Fibroblast of mammary gland (primary cell): ENCODE results near the gene LRRC28.
A peak's percentile ranks its signal among the peaks of the same experiment; 100 is the strongest.

ENCODE experiments used
- DNase-seq: peaks from one replicate; pipeline ENCODE4 v3.0.0-alpha.2; 2010; ENCODE audit warnings: low read depth
- H3K4me3 ChIP-seq: 2 replicates; pipeline ENCODE4 v1.5.1; 2011; ENCODE audit warnings: low read depth, mild to moderate bottlenecking, low read length, moderate library complexity; ENCODE audit not compliant: control insufficient read depth
- CTCF ChIP-seq: conservative IDR thresholded peaks from 2 replicates; pipeline ENCODE4 v1.5.1; 2011; ENCODE audit warnings: low read depth, low read length, inconsistent platforms; ENCODE audit not compliant: control insufficient read depth, insufficient read depth

LRRC28 gene

GRCh38 chr15:99403597-99403996, 152.3 kb downstream of the LRRC28 start:
- peak; percentile 18 for DNase-seq
- H3K4me3 ChIP-seq, result no peak overlapping the region
- no peak for TF ChIP-seq CTCF

GRCh38 chr15:99404454-99404853, 153.2 kb downstream of the LRRC28 start:
- no peak for DNase-seq
- TF ChIP-seq CTCF, result no peak
- no peak overlapping the region for H3K4me3 ChIP-seq

- TF ChIP-seq CTCF, result no peak
- H3K4me3 ChIP-seq, result no peak overlapping the region
- DNase-seq, result no peak
These were observed 154.8 kb downstream of the LRRC28 start for GRCh38 chr15:99406120-99406519.

- no peak overlapping the region for H3K4me3 ChIP-seq
- no peak for DNase-seq
- TF ChIP-seq CTCF, result no peak
These were observed 155.6 kb downstream of the LRRC28 start for GRCh38 chr15:99406716-99407487.

GRCh38 chr15:99407716-99408115, 156.4 kb downstream of the LRRC28 start:
- DNase-seq, result no peak
- no peak overlapping the region for H3K4me3 ChIP-seq
- TF ChIP-seq CTCF, result no peak

GRCh38 chr15:99408236-99409096, 157.2 kb downstream of the LRRC28 start:
- no peak overlapping the region for H3K4me3 ChIP-seq
- TF ChIP-seq CTCF, result no peak
- peak; percentile 87 for DNase-seq
